Pancreas (tissue), 10 donors: ENCODE results near the gene IL4I1. TPM values are rescaled to one million over a fixed set of nuclear protein-coding genes. Genes with fewer than 3 reads are reported as not detected.

Experiments used
- ATAC-seq, 4 donors: fragments of 200-7000 bp; cut with Tn5 transposase; one replicate each; pipeline versions ENCODE4 v1.8.0 to v1.9.1; 2020; ENCODE audit warnings: mild to moderate bottlenecking in 4 of 4, moderate library complexity in 4 of 4
- DNase-seq, 6 donors: peaks; one replicate each; pipeline ENCODE4 v3.0.0-alpha.2; 2020
- FAIRE-seq: peaks from 2 replicates; lab custom pipeline; 2012; peaks lifted over from hg19 to GRCh38; lab: Jason Lieb, UNC
- H3K27ac ChIP-seq, 4 donors: fragments of 200-600 bp; sonication (generic); 1 replicate in 3 of 4; 2 replicates in 1 of 4; pipeline versions ENCODE4 v1.5.0 to v1.8.0; 2020
- H3K27me3 ChIP-seq, 4 donors: fragments of 200-600 bp; one replicate each; pipeline ENCODE4 v1.8.0; 2021
- H3K36me3 ChIP-seq, 3 donors: fragments of 200-600 bp; sonication (generic) in 1 of 3; one replicate each; pipeline versions ENCODE4 v1.5.0 to v1.8.0; 2020 to 2021
- H3K4me1 ChIP-seq, 3 donors: fragments of 200-600 bp; one replicate each; pipeline ENCODE4 v1.8.0; 2021
- H3K4me3 ChIP-seq, 4 donors: fragments of 200-600 bp; sonication (generic) in 2 of 4; one replicate each; pipeline versions ENCODE4 v1.5.0 to v1.8.0; 2020 to 2021
- H3K9me3 ChIP-seq, 4 donors: fragments of 200-600 bp; one replicate each; pipeline ENCODE4 v1.8.0; 2021
- CTCF ChIP-seq, 4 donors: fragments of 200-600 bp; sonication (generic) in 3 of 4; IDR thresholded peaks; one replicate each; pipeline versions ENCODE4 v1.5.0 to v1.8.0; 2021; ENCODE audit warnings: antibody characterized with exemption in 4 of 4
- WGBS, 2 donors: extraction: QIAGEN DNeasy Blood & Tissue Kit; methylation state at CpG; one replicate each; pipeline ENCODE4 v1.1.7; 2013; 5-methylcytosine and 5-hydroxymethylcytosine counted together
- intact Hi-C, 3 donors: fragments of 100-400 bp; cut with DNase I; formaldehyde crosslinking; loops; one replicate each; pipeline versions ENCODE4 v1.11.1 to v1.14.2; 2022
- polyA plus RNA-seq, 2 donors: library from polyadenylated mRNA; stranded (reverse); fragments of 200-250 nt; gene quantifications; one replicate each; pipeline ENCODE4 v1.2.3, GENCODE V29; 2013
- total RNA-seq, 6 donors: library from RNA; stranded (reverse); fragmentation: NEBNext Ultra II Directional in 4 of 6; extraction: Animal tissue kit (Norgen Biotek cat#: 25700) in 4 of 6; gene quantifications; one replicate each; pipeline versions ENCODE4 v1.2.1 to v1.2.4, GENCODE V29; 2021 to 2023
- donor health status: healthy with polysubstance abuse.
- donor health status: DM: no; HTN: no; CAD: no; lungs with moderate emphysema.
- donor health status: DM: no; HTN: no; CAD: no.
- donor health status: control.
- donor health status: control.
- donor health status: Bipolar disorder and iron deficiency.
- donor health status: DM: yes; HTN: yes; CAD: no.
- donor health status: DM: no; HTN: no; CAD: no.
- donor health status: DM: no; HTN: no; CAD: no.
- donor health status: DM: yes; HTN: yes; CAD: no.

The IL4I1 gene
- total and polyA plus RNA-seq, 8 donors, result 0.23 to 4.0 (median 0.63) TPM

GRCh38 chr19:49881186-49881585 lies 15.5 kb downstream of the IL4I1 start:
- H3K27me3 ChIP-seq, result no peaks in the 10 kb centered on the region
- H3K4me1 ChIP-seq, result peaks cover 0 to 3% (median 0%) of the 10 kb centered on the region in 3 donors
- H3K36me3 ChIP-seq, result peaks cover 9 to 56% (median 46%) of the 10 kb centered on the region in 3 donors
- FAIRE-seq, result no peak
- H3K4me3 ChIP-seq, result no peak overlapping the region
- H3K9me3 ChIP-seq, result no peaks in the 10 kb centered on the region
- TF ChIP-seq CTCF (IDR thresholded peaks at IDR 0.05), result no peak
- no peak overlapping the region for H3K27ac ChIP-seq
- WGBS, 2 donors, result 96 to 97% methylated on average over 16 to 17 of the region's 17 CpGs
- intact Hi-C loops, result no loop called here
- no peak for ATAC-seq
- DNase-seq, result peak in 1 of 6 donors; percentile 14

GRCh38 chr19:49880162-49880869 lies 16.4 kb downstream of the IL4I1 start:
- H3K9me3 ChIP-seq, result no peaks in the 10 kb centered on the region
- H3K27me3 ChIP-seq, result no peaks in the 10 kb centered on the region
- peaks cover 0 to 7% (median 5%) of the 10 kb centered on the region in 3 donors for H3K4me1 ChIP-seq
- intact Hi-C loops, result no loop called here
- no peak overlapping the region for H3K4me3 ChIP-seq
- DNase-seq, result peak in 2 of 6 donors; percentile 18 to 48
- no peak for FAIRE-seq
- H3K36me3 ChIP-seq, result peaks cover 9 to 53% (median 46%) of the 10 kb centered on the region in 3 donors
- no peak for ATAC-seq
- TF ChIP-seq CTCF (IDR thresholded peaks at IDR 0.05), result no peak
- no peak overlapping the region for H3K27ac ChIP-seq
- WGBS, 2 donors, result 87% methylated on average over 10 of the region's 10 CpGs

GRCh38 chr19:49879243-49879963 lies 17.3 kb downstream of the IL4I1 start:
- TF ChIP-seq CTCF (IDR thresholded peaks at IDR 0.05), result no peak
- no peak overlapping the region for H3K4me3 ChIP-seq
- H3K9me3 ChIP-seq, result no peaks in the 10 kb centered on the region
- FAIRE-seq (no peak), ATAC-seq (no peak), DNase-seq (peak in 4 of 6 donors; percentile 22 to 44 (median 32))
- H3K4me1 ChIP-seq, result peaks cover 0 to 11% (median 8%) of the 10 kb centered on the region in 3 donors
- no peaks in the 10 kb centered on the region for H3K27me3 ChIP-seq
- H3K36me3 ChIP-seq, result peaks cover 9 to 44% (median 42%) of the 10 kb centered on the region in 3 donors
- intact Hi-C loops, result no loop called here
- H3K27ac ChIP-seq, result no peak overlapping the region
- 96 to 97% methylated on average over 12 of the region's 12 CpGs for WGBS, 2 donors

GRCh38 chr19:49878744-49879070 lies 18.0 kb downstream of the IL4I1 start:
- Histone ChIP-seq H3K4me3 (peak overlapping the region in 1 of 4 donors; percentile 62), H3K27ac (no peak overlapping the region), H3K27me3 (no peaks in the 10 kb centered on the region), H3K9me3 (no peaks in the 10 kb centered on the region), H3K4me1 (peaks cover 0 to 11% (median 8%) of the 10 kb centered on the region in 3 donors), H3K36me3 (peaks cover 2 to 37% (median 36%) of the 10 kb centered on the region in 3 donors)
- no peak for FAIRE-seq
- ATAC-seq, result no peak
- DNase-seq, result peak in 4 of 6 donors; percentile 33 to 50 (median 42)
- WGBS, 2 donors, result 80 to 83% methylated on average over 9 of the region's 9 CpGs
- intact Hi-C loops, result no loop called here
- no peak for TF ChIP-seq CTCF (IDR thresholded peaks at IDR 0.05)
